HEK293 (cell line): ENCODE results near the gene CFAP46.

Source experiments
- CTCF ChIA-PET: fragments of 350-600 bp; formaldehyde crosslinking; extraction: SDS; loops from one replicate; lab custom pipeline; 2021; ENCODE audit warnings: antibody characterized with exemption; lab: Yijun Ruan, JAX
- POLR2A ChIA-PET: fragments of 300-600 bp; formaldehyde crosslinking; extraction: SDS; loops from one replicate; lab custom pipeline; 2020; ENCODE audit warnings: antibody characterized with exemption, inconsistent platforms; lab: Yijun Ruan, JAX
- H3K27ac ChIP-seq: fragments of 200-500 bp; sonication (Bioruptor generic); 2 replicates; pipeline ENCODE4 v1.5.1; 2014; ENCODE audit warnings: low read depth, low read length, control low read depth, inconsistent platforms; ENCODE audit errors: extremely low read depth
- H3K36me3 ChIP-seq, 2 experiments: fragments of 200-500 bp in 1 of 2; sonication (Bioruptor generic) in 1 of 2; 1 replicate in 1 of 2; 2 replicates in 1 of 2; pipeline ENCODE4 v1.5.1; 2014 to 2017; ENCODE audit warnings: inconsistent platforms in 2 of 2, low read length in 2 of 2; ENCODE audit not compliant: control insufficient read depth in 2 of 2, insufficient read depth in 1 of 2
- H3K4me1 ChIP-seq: fragments of 200-500 bp; sonication (Bioruptor generic); 2 replicates; pipeline ENCODE4 v1.5.1; 2014; ENCODE audit warnings: mild to moderate bottlenecking, low read length, inconsistent platforms; ENCODE audit not compliant: control insufficient read depth, insufficient read depth
- H3K4me3 ChIP-seq: 2 replicates; pipeline ENCODE4 v1.5.1; 2011; ENCODE audit warnings: low read depth, mild to moderate bottlenecking, control low read depth, low read length, moderate library complexity
- H3K9me3 ChIP-seq: fragments of 200-500 bp; sonication (Bioruptor generic); 2 replicates; pipeline ENCODE4 v1.5.1; 2014; ENCODE audit warnings: low read depth, low read length, inconsistent platforms; ENCODE audit not compliant: control insufficient read depth, insufficient read depth
- KLF8 ChIP-seq: fragments of 450-650 bp; formaldehyde crosslinking; IDR thresholded peaks from 2 replicates; pipeline ENCODE4 v1.5.1; 2016; ENCODE audit warnings: missing biosample characterization, missing genetic modification characterization
- YY1 ChIP-seq: fragments of 450-650 bp; formaldehyde crosslinking; IDR thresholded peaks from 2 replicates; pipeline ENCODE4 v1.5.1; 2018; ENCODE audit warnings: missing biosample characterization, missing genetic modification characterization
- ZBTB10 ChIP-seq: fragments of 450-650 bp; formaldehyde crosslinking; IDR thresholded peaks from 2 replicates; pipeline ENCODE4 v1.5.1; 2016; ENCODE audit warnings: missing biosample characterization, missing genetic modification characterization
- ZBTB17 ChIP-seq: fragments of 450-650 bp; formaldehyde crosslinking; IDR thresholded peaks from 2 replicates; pipeline ENCODE4 v1.5.1; 2016; ENCODE audit warnings: missing biosample characterization, missing genetic modification characterization
- ZNF138 ChIP-seq: fragments of 450-650 bp; formaldehyde crosslinking; IDR thresholded peaks from 2 replicates; pipeline ENCODE4 v1.5.1; 2016; ENCODE audit warnings: missing biosample characterization, missing genetic modification characterization, borderline replicate concordance
- ZNF157 ChIP-seq: fragments of 450-650 bp; formaldehyde crosslinking; IDR thresholded peaks from 2 replicates; pipeline ENCODE4 v1.5.1; 2016; ENCODE audit warnings: missing biosample characterization, missing genetic modification characterization
- ZNF184 ChIP-seq: fragments of 450-650 bp; IDR thresholded peaks from 2 replicates; pipeline ENCODE4 v1.5.1; 2018; ENCODE audit warnings: missing biosample characterization, mild to moderate bottlenecking, missing genetic modification characterization
- ZNF221 ChIP-seq: fragments of 450-650 bp; formaldehyde crosslinking; IDR thresholded peaks from 2 replicates; pipeline ENCODE4 v1.5.1; 2017; ENCODE audit warnings: missing biosample characterization, missing genetic modification characterization, borderline replicate concordance
- ZNF266 ChIP-seq: fragments of 450-650 bp; formaldehyde crosslinking; IDR thresholded peaks from 2 replicates; pipeline ENCODE4 v1.5.1; 2016; ENCODE audit warnings: missing biosample characterization, missing genetic modification characterization, low read depth
- ZNF324 ChIP-seq: fragments of 450-650 bp; formaldehyde crosslinking; IDR thresholded peaks from 2 replicates; pipeline ENCODE4 v1.5.1; 2016; ENCODE audit warnings: missing biosample characterization, missing genetic modification characterization
- ZNF394 ChIP-seq: fragments of 450-650 bp; formaldehyde crosslinking; IDR thresholded peaks from 2 replicates; pipeline ENCODE4 v1.5.1; 2016; ENCODE audit warnings: missing biosample characterization, missing genetic modification characterization, mild to moderate bottlenecking, moderate library complexity, borderline replicate concordance
- ZNF501 ChIP-seq: fragments of 450-650 bp; formaldehyde crosslinking; IDR thresholded peaks from 2 replicates; pipeline ENCODE4 v1.5.1; 2016; ENCODE audit warnings: missing biosample characterization, missing genetic modification characterization
- ZNF560 ChIP-seq: fragments of 450-650 bp; formaldehyde crosslinking; IDR thresholded peaks from 2 replicates; pipeline ENCODE4 v1.5.1; 2017; ENCODE audit warnings: missing biosample characterization, missing genetic modification characterization, borderline replicate concordance
- ZNF600 ChIP-seq: fragments of 450-650 bp; formaldehyde crosslinking; IDR thresholded peaks from 2 replicates; pipeline ENCODE4 v1.5.1; 2016; ENCODE audit warnings: missing biosample characterization, missing genetic modification characterization
- ZNF639 ChIP-seq: fragments of 450-650 bp; formaldehyde crosslinking; IDR thresholded peaks from 2 replicates; pipeline ENCODE4 v1.5.1; 2016; ENCODE audit warnings: missing biosample characterization, missing genetic modification characterization
- ZNF658 ChIP-seq: fragments of 450-650 bp; formaldehyde crosslinking; IDR thresholded peaks from 2 replicates; pipeline ENCODE4; 2016; ENCODE audit warnings: missing biosample characterization, missing genetic modification characterization
- ZNF670 ChIP-seq: fragments of 450-650 bp; formaldehyde crosslinking; IDR thresholded peaks from 2 replicates; pipeline ENCODE4 v1.5.1; 2016; ENCODE audit warnings: missing biosample characterization, missing genetic modification characterization, low read depth
- ZSCAN16 ChIP-seq: fragments of 450-650 bp; formaldehyde crosslinking; IDR thresholded peaks from 2 replicates; pipeline ENCODE4 v1.5.1; 2016; ENCODE audit warnings: missing biosample characterization, missing genetic modification characterization
- ZXDB ChIP-seq: fragments of 450-650 bp; formaldehyde crosslinking; IDR thresholded peaks from 2 replicates; pipeline ENCODE4 v1.5.1; 2016; ENCODE audit warnings: missing biosample characterization, missing genetic modification characterization
- TF ChIP-seq, protein P1 (sequence below): fragments of 450-650 bp; formaldehyde crosslinking; IDR thresholded peaks from 2 replicates; pipeline ENCODE4 v1.5.1; 2016; ENCODE audit warnings: missing biosample characterization, missing genetic modification characterization

Gene CFAP46

GRCh38 chr10:132961787-132962622 is 19.6 kb upstream of the CFAP46 start:
- ChIA-PET POLR2A (no interaction called here), CTCF (no interaction called here)
- Histone ChIP-seq H3K36me3 (peaks cover 0 to 6% of the 10 kb centered on the region in 2 experiments; a peak in 2 of 3 replicates), H3K4me3 (no peak overlapping the region), H3K27ac (no peak overlapping the region), H3K4me1 (no peaks in the 10 kb centered on the region), H3K9me3 (no peaks in the 10 kb centered on the region)
- TF ChIP-seq ZNF221 (tag by site-specific recombination), result no peak
- TF ChIP-seq ZNF266 (tag by site-specific recombination), result no peak
- no peak for TF ChIP-seq ZNF600
- TF ChIP-seq ZNF639 (tag by site-specific recombination), result no peak
- no peak for TF ChIP-seq ZSCAN16
- TF ChIP-seq ZNF184 (tag by site-specific recombination), result no peak
- TF ChIP-seq ZNF138 (tag by site-specific recombination), result no peak
- no peak for TF ChIP-seq ZBTB10
- no peak for TF ChIP-seq KLF8 (tag by site-specific recombination)
- no peak for TF ChIP-seq ZXDB (tag by site-specific recombination)
- TF ChIP-seq ZNF658 (tag by site-specific recombination), result no peak
- TF ChIP-seq ZNF157, result no peak
- TF ChIP-seq ZNF324 (tag by site-specific recombination), result no peak
- TF ChIP-seq YY1 (tag by site-specific recombination), result no peak

DNA sequence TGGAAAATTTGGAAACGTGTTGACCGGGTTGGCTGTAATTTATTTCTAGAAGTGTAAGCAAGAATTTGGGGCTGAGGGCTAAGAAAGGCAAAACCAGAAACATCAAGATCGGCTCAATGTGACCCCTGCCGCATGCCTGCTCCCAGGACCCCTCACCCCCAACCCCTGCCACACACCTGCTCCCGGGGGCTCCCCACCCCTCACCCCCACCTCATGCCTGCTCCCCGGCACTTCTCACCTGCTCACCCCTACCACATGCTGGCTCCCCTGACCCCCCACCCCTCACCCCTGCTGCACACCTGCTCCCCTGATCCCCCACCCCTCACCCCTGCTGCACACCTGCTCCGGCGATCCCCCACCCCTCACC is 19.0 kb upstream of the CFAP46 start:
- H3K4me3 ChIP-seq, result no peak overlapping the region
- H3K27ac ChIP-seq, result no peak overlapping the region
- peaks cover 0 to 6% of the 10 kb centered on the region in 2 experiments; a peak in 2 of 3 replicates for H3K36me3 ChIP-seq
- ChIA-PET CTCF (no interaction called here), POLR2A (no interaction called here)
- no peaks in the 10 kb centered on the region for H3K9me3 ChIP-seq
- no peak for TF ChIP-seq ZNF600
- no peak for TF ChIP-seq ZNF639 (tag by site-specific recombination)
- TF ChIP-seq ZNF670, result no peak
- no peak for TF ChIP-seq ZNF221 (tag by site-specific recombination)
- no peak for TF ChIP-seq ZNF501
- TF ChIP-seq ZBTB17 (tag by site-specific recombination), result no peak
- no peak for TF ChIP-seq ZSCAN16
- TF ChIP-seq ZNF157, result no peak
- no peak for TF ChIP-seq ZNF560
- TF ChIP-seq ZNF394 (tag by site-specific recombination), result no peak
- TF ChIP-seq, protein P1, sequence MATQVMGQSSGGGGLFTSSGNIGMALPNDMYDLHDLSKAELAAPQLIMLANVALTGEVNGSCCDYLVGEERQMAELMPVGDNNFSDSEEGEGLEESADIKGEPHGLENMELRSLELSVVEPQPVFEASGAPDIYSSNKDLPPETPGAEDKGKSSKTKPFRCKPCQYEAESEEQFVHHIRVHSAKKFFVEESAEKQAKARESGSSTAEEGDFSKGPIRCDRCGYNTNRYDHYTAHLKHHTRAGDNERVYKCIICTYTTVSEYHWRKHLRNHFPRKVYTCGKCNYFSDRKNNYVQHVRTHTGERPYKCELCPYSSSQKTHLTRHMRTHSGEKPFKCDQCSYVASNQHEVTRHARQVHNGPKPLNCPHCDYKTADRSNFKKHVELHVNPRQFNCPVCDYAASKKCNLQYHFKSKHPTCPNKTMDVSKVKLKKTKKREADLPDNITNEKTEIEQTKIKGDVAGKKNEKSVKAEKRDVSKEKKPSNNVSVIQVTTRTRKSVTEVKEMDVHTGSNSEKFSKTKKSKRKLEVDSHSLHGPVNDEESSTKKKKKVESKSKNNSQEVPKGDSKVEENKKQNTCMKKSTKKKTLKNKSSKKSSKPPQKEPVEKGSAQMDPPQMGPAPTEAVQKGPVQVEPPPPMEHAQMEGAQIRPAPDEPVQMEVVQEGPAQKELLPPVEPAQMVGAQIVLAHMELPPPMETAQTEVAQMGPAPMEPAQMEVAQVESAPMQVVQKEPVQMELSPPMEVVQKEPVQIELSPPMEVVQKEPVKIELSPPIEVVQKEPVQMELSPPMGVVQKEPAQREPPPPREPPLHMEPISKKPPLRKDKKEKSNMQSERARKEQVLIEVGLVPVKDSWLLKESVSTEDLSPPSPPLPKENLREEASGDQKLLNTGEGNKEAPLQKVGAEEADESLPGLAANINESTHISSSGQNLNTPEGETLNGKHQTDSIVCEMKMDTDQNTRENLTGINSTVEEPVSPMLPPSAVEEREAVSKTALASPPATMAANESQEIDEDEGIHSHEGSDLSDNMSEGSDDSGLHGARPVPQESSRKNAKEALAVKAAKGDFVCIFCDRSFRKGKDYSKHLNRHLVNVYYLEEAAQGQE (tag by site-specific recombination), result no peak
- H3K4me1 ChIP-seq, result no peaks in the 10 kb centered on the region
